Measurements from ENCODE around the gene CRYBA2. TPM values are rescaled to one million over a fixed set of nuclear protein-coding genes. Genes with fewer than 3 reads are reported as not detected.

The CRYBA2 gene
- total and polyA plus RNA-seq, 2 of the 8 experiments (the other 6 are each of a cell fraction or from before 2014, with no cell fraction given) = not detected

GRCh38 chr2:219002395-219003266 lies 9.4 kb upstream of the CRYBA2 start (continued):
- TF ChIP-seq CHD7 (IDR thresholded peaks at IDR 0.05; ENCODE audit: insufficient replicate concordance, low read length) (no peak), RFX5 (IDR thresholded peaks at IDR 0.05; ENCODE audit: borderline replicate concordance, low read depth, low read length) (no peak), E2F6 (IDR thresholded peaks at IDR 0.05) (peak; percentile 72; the same call in 1 of the 2 replicates), NRF1 (IDR thresholded peaks at IDR 0.05; ENCODE audit: low read depth, low read length) (no peak), EZH2 (IDR thresholded peaks at IDR 0.05; ENCODE audit: low read depth, low read length, severe bottlenecking) (no peak), SP2 (IDR thresholded peaks at IDR 0.05; ENCODE audit: low read length) (no peak), POLR2AphosphoS5 (IDR thresholded peaks at IDR 0.05; ENCODE audit: low read depth, low read length) (no peak; the same call in 1 of the 2 replicates), SIN3A (conservative IDR thresholded peaks at IDR 0.05 in 1 of 2, IDR thresholded peaks at IDR 0.05 in 1 of 2; ENCODE audit: low read depth in 1 of 2, low read length in 2 of 2) (peak in 1 of 2 experiments; percentile 31; a peak in 1 of 4 replicates)
